Activated CD4-positive, alpha-beta T cell treated with anti-CD3 and anti-CD28 coated beads, Interleukin-2, amount 10 ng/mL, durations not matched to agents 7 days and 5 days (primary cell): ENCODE measurements around the gene LRBA. TPM values are rescaled to one million over a fixed set of nuclear protein-coding genes. Genes with fewer than 3 reads are reported as not detected.
"Not testable (repeated sequence)": the region's sequence is repeated elsewhere in the genome, so short reads cannot be mapped to it uniquely, and the experiment has no call there.

ENCODE experiments used
- CTCF ChIA-PET: fragments of 350-600 bp; sonication (Branson Sonifier 250); formaldehyde crosslinking; loops from one replicate; lab custom pipeline; 2021; ENCODE audit warnings: antibody characterized with exemption; lab: Charles Lee
- POLR2A ChIA-PET: fragments of 350-600 bp; sonication (Branson Sonifier 250); formaldehyde crosslinking; loops from one replicate; lab custom pipeline; 2021; ENCODE audit warnings: antibody characterized with exemption; lab: Charles Lee
- DNase-seq: peaks from one replicate; pipeline ENCODE4 v3.0.0-alpha.2; 2020
- H3K27ac Mint-ChIP-seq: one replicate; pipeline ENCODE4 v1.8.0; 2021; ENCODE audit warnings: mild to moderate bottlenecking, moderate library complexity, mixed read lengths
- H3K27me3 Mint-ChIP-seq: one replicate; pipeline ENCODE4 v1.8.0; 2021; ENCODE audit warnings: mixed read lengths
- H3K36me3 Mint-ChIP-seq: one replicate; pipeline ENCODE4 v1.8.0; 2021; ENCODE audit warnings: low read depth, mixed read lengths
- H3K4me1 Mint-ChIP-seq: one replicate; pipeline ENCODE4 v1.8.0; 2021; ENCODE audit warnings: mixed read lengths
- H3K4me3 Mint-ChIP-seq: one replicate; pipeline ENCODE4 v1.8.0; 2021; ENCODE audit warnings: mild to moderate bottlenecking, moderate library complexity, mixed read lengths
- H3K9me3 Mint-ChIP-seq: one replicate; pipeline ENCODE4 v1.8.0; 2021; ENCODE audit warnings: mixed read lengths
- total RNA-seq, 2 experiments: library from RNA; stranded (reverse); gene quantifications; one replicate each; pipeline ENCODE4 v1.2.3, GENCODE V29; 2021

Gene LRBA
- total RNA-seq, 2 experiments from 2014 or later: 44.7 to 49.6 TPM

GRCh38 chr4:150679018-150679764 lies 335.9 kb downstream of the LRBA start:
- ChIA-PET POLR2A (no interaction called here), CTCF (no interaction called here)
- H3K4me3 Mint-ChIP-seq: no peak overlapping the region

GRCh38 chr4:150673793-150674192 lies 341.3 kb downstream of the LRBA start:
- ChIA-PET POLR2A (no interaction called here), CTCF (no interaction called here)
- Mint-ChIP-seq H3K36me3 (no peaks in the 10 kb centered on the region), H3K9me3 (no peaks in the 10 kb centered on the region), H3K27ac (no peak overlapping the region), H3K4me1 (no peaks in the 10 kb centered on the region), H3K27me3 (no peaks in the 10 kb centered on the region), H3K4me3 (no peak overlapping the region)
- no peak for DNase-seq

More at GRCh38 chr4:150679018-150679764, 335.9 kb downstream of the LRBA start:
- Mint-ChIP-seq H3K27me3 (no peaks in the 10 kb centered on the region), H3K9me3 (no peaks in the 10 kb centered on the region), H3K27ac (no peak overlapping the region), H3K4me1 (no peaks in the 10 kb centered on the region), H3K36me3 (no peaks in the 10 kb centered on the region)
- DNase-seq: no peak

- Mint-ChIP-seq H3K4me1 (no peaks in the 10 kb centered on the region), H3K9me3 (no peaks in the 10 kb centered on the region), H3K27me3 (no peaks in the 10 kb centered on the region), H3K4me3 (no peak overlapping the region), H3K27ac (no peak overlapping the region), H3K36me3 (peaks cover 2% of the 10 kb centered on the region)
- ChIA-PET CTCF (interaction anchor here (0.6 kb wide), 1 partner anchor 446 kb away, joined by 6 read pairs; no protein-coding TSS in a partner anchor), POLR2A (no interaction called here)
- DNase-seq: no peak
Observed at GRCh38 chr4:150668824-150669223, 346.3 kb downstream of the LRBA start.

DNA sequence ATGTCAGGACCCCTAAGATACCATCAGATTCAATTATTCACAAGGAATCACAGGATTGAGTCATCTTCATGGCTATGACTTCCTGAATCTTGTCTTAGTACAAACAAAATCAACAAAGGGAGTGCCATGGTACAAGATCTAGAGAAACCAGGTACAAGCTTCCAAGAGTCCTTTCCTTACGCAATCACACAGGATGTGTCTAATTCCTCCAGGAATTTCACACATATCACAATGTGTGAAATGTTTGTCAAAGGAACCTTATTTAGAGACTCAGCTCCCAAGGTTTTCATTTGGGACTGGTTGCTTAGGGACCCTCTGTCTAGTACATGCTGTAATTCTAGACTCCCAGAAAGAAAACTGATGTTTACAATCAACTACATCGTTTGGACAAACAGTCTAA lies 350.1 kb downstream of the LRBA start:
- H3K4me1 Mint-ChIP-seq: no peaks in the 10 kb centered on the region
- ChIA-PET CTCF (interaction anchor here (0.6 kb wide), 1 partner anchor 317 kb away, joined by 3 read pairs; no protein-coding TSS in a partner anchor), POLR2A (no interaction called here)
- H3K36me3 Mint-ChIP-seq: peaks cover 2% of the 10 kb centered on the region
- H3K27ac Mint-ChIP-seq: no peak overlapping the region
- DNase-seq: no peak
- no peaks in the 10 kb centered on the region for H3K9me3 Mint-ChIP-seq
- H3K27me3 Mint-ChIP-seq: no peaks in the 10 kb centered on the region
- H3K4me3 Mint-ChIP-seq: no peak overlapping the region

DNA sequence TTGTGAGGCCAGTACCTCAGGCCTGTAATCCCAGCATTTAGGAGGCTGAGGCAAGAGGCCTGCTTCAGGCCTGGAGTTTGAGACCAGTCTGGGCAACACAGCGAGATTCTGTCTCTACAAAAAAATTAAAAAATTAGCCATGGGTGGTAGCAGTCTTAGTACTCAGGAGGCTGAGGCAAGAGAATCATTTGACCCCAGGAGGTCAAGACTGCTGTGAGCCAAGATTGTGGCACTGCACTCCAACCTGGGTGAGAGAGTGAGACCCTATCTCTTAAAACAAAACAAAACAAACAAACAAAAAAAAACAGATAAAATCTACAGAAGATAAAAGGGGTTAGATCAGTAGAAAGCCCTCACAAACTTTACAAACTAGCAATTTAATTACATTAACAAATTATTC lies 352.4 kb downstream of the LRBA start:
- no peak for DNase-seq
- H3K27ac Mint-ChIP-seq: no peak overlapping the region
- ChIA-PET CTCF (no interaction called here), POLR2A (no interaction called here)
- no peaks in the 10 kb centered on the region for H3K27me3 Mint-ChIP-seq
- no peak overlapping the region for H3K4me3 Mint-ChIP-seq
- no peaks in the 10 kb centered on the region for H3K9me3 Mint-ChIP-seq
- H3K36me3 Mint-ChIP-seq: peaks cover 2% of the 10 kb centered on the region
- H3K4me1 Mint-ChIP-seq: no peaks in the 10 kb centered on the region

DNA sequence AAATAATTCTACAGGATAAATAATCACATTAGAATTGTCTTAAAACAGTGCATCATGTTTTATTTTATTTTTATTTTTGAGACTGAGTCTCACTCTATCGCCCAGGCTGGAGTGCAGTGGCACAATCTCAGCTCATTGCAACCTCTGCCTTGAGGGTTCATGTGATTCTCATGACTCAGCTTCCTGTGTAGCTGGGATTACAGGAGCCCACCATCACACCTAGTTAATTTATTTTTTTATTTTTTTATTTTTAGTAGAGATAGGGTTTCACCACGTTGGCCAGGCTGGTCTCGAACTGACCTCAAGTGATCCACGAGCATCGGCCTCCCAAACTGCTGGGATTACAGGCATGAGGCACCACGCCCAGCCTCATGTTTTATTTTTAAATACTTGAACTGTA lies 353.5 kb downstream of the LRBA start:
- H3K36me3 Mint-ChIP-seq, H3K4me3 Mint-ChIP-seq, DNase-seq, CTCF ChIA-PET, H3K9me3 Mint-ChIP-seq, H3K4me1 Mint-ChIP-seq, H3K27ac Mint-ChIP-seq, H3K27me3 Mint-ChIP-seq, POLR2A ChIA-PET: not testable (repeated sequence)

- H3K27ac Mint-ChIP-seq, DNase-seq, H3K9me3 Mint-ChIP-seq, H3K4me1 Mint-ChIP-seq, H3K4me3 Mint-ChIP-seq, H3K36me3 Mint-ChIP-seq, H3K27me3 Mint-ChIP-seq, POLR2A ChIA-PET, CTCF ChIA-PET: not testable (repeated sequence)
Observed at GRCh38 chr4:150658258-150658657, 356.8 kb downstream of the LRBA start.

GRCh38 chr4:150656891-150657290 lies 358.2 kb downstream of the LRBA start:
- no peaks in the 10 kb centered on the region for H3K4me1 Mint-ChIP-seq
- POLR2A ChIA-PET: no interaction called here
- H3K27ac Mint-ChIP-seq: no peak overlapping the region
- CTCF ChIA-PET: no interaction called here
- no peak for DNase-seq
- H3K27me3 Mint-ChIP-seq: no peaks in the 10 kb centered on the region
- H3K36me3 Mint-ChIP-seq: no peaks in the 10 kb centered on the region
- H3K9me3 Mint-ChIP-seq: peaks cover 4% of the 10 kb centered on the region
- H3K4me3 Mint-ChIP-seq: no peak overlapping the region

- Mint-ChIP-seq H3K4me3 (no peak overlapping the region), H3K4me1 (no peaks in the 10 kb centered on the region), H3K36me3 (no peaks in the 10 kb centered on the region), H3K9me3 (peaks cover 4% of the 10 kb centered on the region), H3K27ac (no peak overlapping the region), H3K27me3 (no peaks in the 10 kb centered on the region)
- no peak for DNase-seq
- ChIA-PET CTCF (no interaction called here), POLR2A (no interaction called here)
Observed at GRCh38 chr4:150650751-150651150, 364.3 kb downstream of the LRBA start.

DNA sequence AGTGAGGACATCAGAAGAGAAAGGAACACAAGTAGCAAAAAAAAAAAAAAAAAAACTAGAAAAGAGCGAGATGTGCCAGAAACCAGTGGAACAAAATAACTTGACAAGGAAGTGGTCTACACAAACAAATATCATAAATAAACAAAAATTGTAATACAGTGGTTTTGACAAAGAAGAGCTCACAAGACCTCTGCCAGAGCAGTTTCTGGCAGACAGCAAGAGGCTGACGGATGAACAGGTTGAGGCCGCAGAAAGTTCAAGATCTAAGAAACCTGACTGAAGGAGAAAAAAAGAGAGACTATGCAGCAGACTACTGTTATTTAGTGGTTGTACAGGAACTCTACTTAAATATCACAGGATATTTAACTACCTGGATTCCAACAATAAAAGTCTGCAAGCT lies 367.0 kb downstream of the LRBA start:
- Mint-ChIP-seq H3K9me3 (no peaks in the 10 kb centered on the region), H3K36me3 (no peaks in the 10 kb centered on the region), H3K27ac (no peak overlapping the region), H3K4me3 (no peak overlapping the region), H3K4me1 (no peaks in the 10 kb centered on the region), H3K27me3 (no peaks in the 10 kb centered on the region)
- CTCF ChIA-PET: interaction anchor here (0.7 kb wide), 1 partner anchor 76 kb away, joined by 5 read pairs; no protein-coding TSS in a partner anchor
- POLR2A ChIA-PET: no interaction called here
- DNase-seq: no peak

DNA sequence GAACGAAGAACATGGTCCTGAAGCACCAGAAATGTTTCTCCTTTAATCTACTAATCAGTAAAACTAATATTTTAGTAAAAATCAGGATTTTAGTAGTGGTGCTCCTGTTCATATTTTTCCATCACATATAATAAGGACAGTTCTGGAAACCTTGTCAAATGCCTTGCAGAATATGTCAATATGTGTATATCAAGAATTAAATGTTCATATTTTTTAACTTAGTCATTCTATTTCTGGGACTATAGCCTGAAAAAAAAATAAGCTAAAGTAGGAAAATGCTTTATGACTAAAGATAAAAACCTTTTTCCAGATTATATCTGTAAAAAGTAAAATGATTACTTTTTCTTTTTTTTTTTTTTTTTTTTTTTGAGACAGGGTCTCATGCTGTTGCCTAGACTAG lies 368.1 kb downstream of the LRBA start:
- H3K9me3 Mint-ChIP-seq: no peaks in the 10 kb centered on the region
- no peaks in the 10 kb centered on the region for H3K36me3 Mint-ChIP-seq
- no peak for DNase-seq
- no peak overlapping the region for H3K4me3 Mint-ChIP-seq
- ChIA-PET CTCF (no interaction called here), POLR2A (no interaction called here)
- H3K27ac Mint-ChIP-seq: no peak overlapping the region
- no peaks in the 10 kb centered on the region for H3K4me1 Mint-ChIP-seq
- H3K27me3 Mint-ChIP-seq: no peaks in the 10 kb centered on the region

- no peak overlapping the region for H3K4me3 Mint-ChIP-seq
- peaks cover 3% of the 10 kb centered on the region for H3K9me3 Mint-ChIP-seq
- POLR2A ChIA-PET: no interaction called here
- CTCF ChIA-PET: no interaction called here
- H3K36me3 Mint-ChIP-seq: no peaks in the 10 kb centered on the region
- no peak overlapping the region for H3K27ac Mint-ChIP-seq
- H3K27me3 Mint-ChIP-seq: no peaks in the 10 kb centered on the region
- DNase-seq: no peak
- no peaks in the 10 kb centered on the region for H3K4me1 Mint-ChIP-seq
Observed at GRCh38 chr4:150641612-150642011, 373.5 kb downstream of the LRBA start.

DNA sequence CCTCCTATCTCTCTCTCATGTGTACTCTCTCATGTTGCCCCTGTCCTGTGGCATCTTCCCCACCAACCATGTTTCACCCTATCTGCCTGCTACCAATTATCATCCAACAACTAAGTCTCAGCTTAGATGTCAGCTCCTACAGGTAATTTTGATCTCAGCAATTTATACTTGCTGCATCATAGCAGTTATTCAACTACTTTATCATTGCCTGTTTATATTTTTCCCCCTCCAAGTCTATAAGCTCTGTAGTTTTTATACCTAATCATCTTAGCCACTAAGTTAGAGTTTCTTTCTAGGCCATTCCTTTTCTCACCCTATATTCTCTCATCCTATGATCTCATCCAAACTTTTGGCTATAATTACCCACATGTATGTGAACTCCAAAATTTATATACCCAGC lies 382.4 kb downstream of the LRBA start:
- peaks cover 17% of the 10 kb centered on the region for H3K9me3 Mint-ChIP-seq
- no peaks in the 10 kb centered on the region for H3K4me1 Mint-ChIP-seq
- no peak for DNase-seq
- no peak overlapping the region for H3K27ac Mint-ChIP-seq
- POLR2A ChIA-PET: no interaction called here
- no peaks in the 10 kb centered on the region for H3K27me3 Mint-ChIP-seq
- peaks cover 7% of the 10 kb centered on the region for H3K36me3 Mint-ChIP-seq
- H3K4me3 Mint-ChIP-seq: no peak overlapping the region
- CTCF ChIA-PET: interaction anchor here (0.7 to 1.4 kb wide), 2 partner anchors 41 to 209 kb away, joined by 4 read pairs; no protein-coding TSS in a partner anchor

GRCh38 chr4:150628073-150628472 lies 387.0 kb downstream of the LRBA start:
- H3K27ac Mint-ChIP-seq: no peak overlapping the region
- H3K4me3 Mint-ChIP-seq: no peak overlapping the region
- peaks cover 10% of the 10 kb centered on the region for H3K9me3 Mint-ChIP-seq
- no peaks in the 10 kb centered on the region for H3K27me3 Mint-ChIP-seq
- no peak for DNase-seq
- ChIA-PET CTCF (no interaction called here), POLR2A (no interaction called here)
- no peaks in the 10 kb centered on the region for H3K4me1 Mint-ChIP-seq
- peaks cover 7% of the 10 kb centered on the region for H3K36me3 Mint-ChIP-seq
